ENCODE results near the gene PTPN4.

PTPN4 gene

GRCh38 chr2:119932809-119933208, 173.1 kb downstream of the PTPN4 start:
- TF ChIP-seq CTCF (IDR thresholded peaks at IDR 0.05) = no peak
- Histone ChIP-seq H3K4me3 (no peak overlapping the region), H3K9me3 (no peaks in the 10 kb centered on the region), H3K27me3 (no peaks in the 10 kb centered on the region), H3K4me1 (no peaks in the 10 kb centered on the region), H3K36me3 (peaks cover 9 to 25% (median 12%) of the 10 kb centered on the region in 3 donors), H3K27ac (no peak overlapping the region)
- intact Hi-C loops (cut with DNase I; ENCODE audit: low total_unique reads) = no loop called here
- no peak for DNase-seq

- intact Hi-C loops (cut with DNase I; ENCODE audit: low total_unique reads) = no loop called here
- no peak overlapping the region for H3K27ac ChIP-seq
- no peak for TF ChIP-seq CTCF (IDR thresholded peaks at IDR 0.05)
- no peak for DNase-seq
- no peaks in the 10 kb centered on the region for H3K27me3 ChIP-seq
- H3K9me3 ChIP-seq = no peaks in the 10 kb centered on the region
- H3K36me3 ChIP-seq = peaks cover 9 to 28% (median 12%) of the 10 kb centered on the region in 3 donors
- H3K4me3 ChIP-seq = no peak overlapping the region
- no peaks in the 10 kb centered on the region for H3K4me1 ChIP-seq
Measured at GRCh38 chr2:119934319-119934718, 174.6 kb downstream of the PTPN4 start.

DNA sequence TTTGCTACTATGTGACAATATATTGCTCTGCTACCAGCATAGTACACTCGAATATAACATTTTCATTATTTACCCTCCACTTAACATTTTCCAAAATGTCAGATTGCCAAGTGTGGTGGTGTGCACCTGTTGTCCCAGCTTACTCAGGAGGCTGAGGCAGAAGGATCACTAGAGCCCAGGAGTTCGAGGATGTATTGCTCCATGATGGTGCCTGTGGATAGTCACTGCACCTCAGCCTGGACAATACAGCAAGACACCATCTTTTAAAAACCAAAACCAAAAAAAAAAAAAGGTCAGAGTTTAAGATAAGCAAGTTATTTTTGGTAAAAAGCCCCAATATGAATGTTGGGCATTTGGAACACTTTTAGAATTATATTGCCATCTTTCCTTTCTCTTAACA, 178.0 kb downstream of the PTPN4 start:
- intact Hi-C loops (cut with DNase I; ENCODE audit: low total_unique reads) = no loop called here
- no peaks in the 10 kb centered on the region for H3K9me3 ChIP-seq
- H3K27ac ChIP-seq = no peak overlapping the region
- no peak for DNase-seq
- H3K36me3 ChIP-seq = peaks cover 9 to 23% (median 12%) of the 10 kb centered on the region in 3 donors
- H3K4me1 ChIP-seq = no peaks in the 10 kb centered on the region
- H3K4me3 ChIP-seq = no peak overlapping the region
- H3K27me3 ChIP-seq = no peaks in the 10 kb centered on the region
- TF ChIP-seq CTCF (IDR thresholded peaks at IDR 0.05) = no peak

- no peaks in the 10 kb centered on the region for H3K27me3 ChIP-seq
- intact Hi-C loops (cut with DNase I; ENCODE audit: low total_unique reads) = no loop called here
- no peak overlapping the region for H3K27ac ChIP-seq
Measured at GRCh38 chr2:119939915-119940314, 180.2 kb downstream of the PTPN4 start.

DNA sequence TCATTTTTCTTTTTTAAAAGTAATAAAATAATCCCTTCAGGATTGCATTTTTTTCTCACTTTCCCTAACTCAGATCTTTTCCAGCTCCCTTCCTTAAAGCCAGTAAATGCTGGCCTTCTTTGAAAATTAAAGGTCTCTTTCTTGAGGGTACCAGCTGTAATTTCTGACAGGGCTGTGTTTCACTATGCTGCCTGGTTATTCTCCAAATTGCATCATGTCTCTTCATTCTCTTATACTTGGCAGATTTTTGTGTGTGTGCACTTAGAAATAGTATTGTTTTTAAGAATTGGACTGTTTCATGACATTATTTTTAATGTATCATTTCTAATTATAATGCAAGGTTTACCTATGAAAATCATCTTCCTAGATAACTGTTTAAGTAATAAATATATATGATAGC, 181.1 kb downstream of the PTPN4 start:
- Histone ChIP-seq H3K9me3 (no peaks in the 10 kb centered on the region), H3K36me3 (peaks cover 9 to 17% (median 12%) of the 10 kb centered on the region in 3 donors), H3K4me3 (no peak overlapping the region), H3K27ac (no peak overlapping the region), H3K4me1 (no peaks in the 10 kb centered on the region), H3K27me3 (no peaks in the 10 kb centered on the region)
- DNase-seq = no peak
- intact Hi-C loops (cut with DNase I; ENCODE audit: low total_unique reads) = no loop called here
- TF ChIP-seq CTCF (IDR thresholded peaks at IDR 0.05) = no peak

More at GRCh38 chr2:119939915-119940314, 180.2 kb downstream of the PTPN4 start:
- peaks cover 9 to 16% (median 12%) of the 10 kb centered on the region in 3 donors for H3K36me3 ChIP-seq
- TF ChIP-seq CTCF (IDR thresholded peaks at IDR 0.05) = no peak
- no peaks in the 10 kb centered on the region for H3K4me1 ChIP-seq
- DNase-seq = no peak
- no peaks in the 10 kb centered on the region for H3K9me3 ChIP-seq
- no peak overlapping the region for H3K4me3 ChIP-seq

DNA sequence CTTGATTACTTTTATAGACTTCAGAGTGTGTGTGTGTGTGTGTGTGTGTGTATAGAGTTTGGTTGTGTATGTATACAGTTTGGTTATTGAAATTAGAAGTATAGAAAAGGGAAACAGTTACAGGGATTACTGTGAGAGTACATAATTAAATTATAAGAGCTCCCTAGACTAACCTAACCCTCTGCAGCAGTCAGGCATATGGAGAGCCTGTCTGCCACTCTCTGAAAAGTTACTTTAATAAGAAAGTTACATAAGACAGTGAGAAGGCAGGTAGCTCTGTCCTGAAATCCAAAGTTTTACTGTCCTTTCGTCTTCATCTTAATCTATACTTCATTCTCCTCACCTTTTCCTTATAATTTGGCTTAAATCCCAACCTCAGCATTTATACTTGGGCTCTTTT, 181.7 kb downstream of the PTPN4 start:
- no peak overlapping the region for H3K27ac ChIP-seq
- H3K4me3 ChIP-seq = no peak overlapping the region
- DNase-seq = no peak
- H3K27me3 ChIP-seq = no peaks in the 10 kb centered on the region
- H3K36me3 ChIP-seq = peaks cover 5 to 16% (median 9%) of the 10 kb centered on the region in 3 donors
- no peaks in the 10 kb centered on the region for H3K4me1 ChIP-seq
- no peaks in the 10 kb centered on the region for H3K9me3 ChIP-seq
- no peak for TF ChIP-seq CTCF (IDR thresholded peaks at IDR 0.05)
- intact Hi-C loops (cut with DNase I; ENCODE audit: low total_unique reads) = no loop called here
